MCF 10A (cell line): ENCODE results near the gene TUBA3E. TPM values are rescaled to one million over a fixed set of nuclear protein-coding genes. Genes with fewer than 3 reads are reported as not detected.
"Not testable (repeated sequence)": the region's sequence is repeated elsewhere in the genome, so short reads cannot be mapped to it uniquely, and the experiment has no call there.

ENCODE experiments used
- BruUV-seq: library from RNA; stranded (reverse); fragments of 400-500 nt; replicated peaks from 2 replicates; lab custom pipeline; 2021; lab: Mats Ljungman, UMichigan
- CTCF ChIA-PET: fragments of 300-600 bp; sonication (Branson Sonifier 250); formaldehyde crosslinking; extraction: SDS; loops from one replicate; lab custom pipeline; 2021; ENCODE audit warnings: antibody characterized with exemption, inconsistent platforms; lab: Yijun Ruan, JAX
- POLR2A ChIA-PET: fragments of 300-600, 350-650 bp; sonication (Branson Sonifier 250); formaldehyde crosslinking; extraction: SDS; loops from one replicate; lab custom pipeline; 2020; ENCODE audit warnings: antibody characterized with exemption, inconsistent platforms; lab: Yijun Ruan, JAX
- DNase-seq: peaks from one replicate; pipeline ENCODE4 v3.0.0-alpha.2; 2018; ENCODE audit not compliant: unreplicated experiment
- H3K27ac Mint-ChIP-seq: one replicate; pipeline ENCODE4 v1.8.0; 2022; ENCODE audit warnings: mild to moderate bottlenecking, low read depth, mixed read lengths; ENCODE audit not compliant: unreplicated experiment
- H3K27me3 Mint-ChIP-seq: one replicate; pipeline ENCODE4 v1.8.0; 2022; ENCODE audit warnings: mixed read lengths; ENCODE audit not compliant: insufficient read depth, unreplicated experiment
- H3K36me3 Mint-ChIP-seq: one replicate; pipeline ENCODE4 v1.8.0; 2022; ENCODE audit warnings: mild to moderate bottlenecking, moderate library complexity, mixed read lengths; ENCODE audit not compliant: insufficient read depth, unreplicated experiment
- H3K4me1 Mint-ChIP-seq: one replicate; pipeline ENCODE4 v1.8.0; 2022; ENCODE audit warnings: mixed read lengths; ENCODE audit not compliant: insufficient read depth, unreplicated experiment
- H3K4me3 Mint-ChIP-seq: one replicate; pipeline ENCODE4 v1.8.0; 2022; ENCODE audit warnings: mild to moderate bottlenecking, moderate library complexity, mixed read lengths; ENCODE audit not compliant: unreplicated experiment
- H3K9me3 Mint-ChIP-seq: one replicate; pipeline ENCODE4 v1.8.0; 2022; ENCODE audit warnings: mixed read lengths; ENCODE audit not compliant: unreplicated experiment
- intact Hi-C: fragments of 100-400 bp; cut with micrococcal nuclease; formaldehyde crosslinking; loops from 2 replicates; pipeline ENCODE4 v1.14.1; 2022
- total RNA-seq: library from RNA; stranded (reverse); gene quantifications from 2 replicates; pipeline ENCODE4 v1.2.3, GENCODE V29; 2022

Gene TUBA3E
- total RNA-seq, 1 experiment from 2014 or later = not detected

GRCh38 chr2:130228005-130228404 lies 29.8 kb upstream of the TUBA3E start:
- H3K4me3 Mint-ChIP-seq, BruUV-seq, H3K36me3 Mint-ChIP-seq, H3K9me3 Mint-ChIP-seq, intact Hi-C loops, POLR2A ChIA-PET, H3K4me1 Mint-ChIP-seq, DNase-seq, H3K27ac Mint-ChIP-seq: not testable (repeated sequence)
- CTCF ChIA-PET = interaction anchor here (0.7 kb wide), 1 partner anchor 305 kb away, joined by 4 read pairs; no protein-coding TSS in a partner anchor
- peaks cover 12% of the 10 kb centered on the region for H3K27me3 Mint-ChIP-seq

- intact Hi-C loops, H3K27ac Mint-ChIP-seq, POLR2A ChIA-PET, DNase-seq, BruUV-seq, H3K4me1 Mint-ChIP-seq, H3K36me3 Mint-ChIP-seq, CTCF ChIA-PET, H3K4me3 Mint-ChIP-seq, H3K9me3 Mint-ChIP-seq: not testable (repeated sequence)
- H3K27me3 Mint-ChIP-seq = peaks cover 17% of the 10 kb centered on the region
Measured at GRCh38 chr2:130222523-130222922, 24.3 kb upstream of the TUBA3E start.

GRCh38 chr2:130220505-130220904 lies 22.3 kb upstream of the TUBA3E start:
- intact Hi-C loops, CTCF ChIA-PET, H3K27ac Mint-ChIP-seq, H3K9me3 Mint-ChIP-seq, DNase-seq, H3K4me3 Mint-ChIP-seq, BruUV-seq, H3K4me1 Mint-ChIP-seq, POLR2A ChIA-PET, H3K36me3 Mint-ChIP-seq: not testable (repeated sequence)
- peaks cover 17% of the 10 kb centered on the region for H3K27me3 Mint-ChIP-seq

- BruUV-seq, POLR2A ChIA-PET, H3K9me3 Mint-ChIP-seq, H3K36me3 Mint-ChIP-seq, DNase-seq, intact Hi-C loops, CTCF ChIA-PET, H3K4me3 Mint-ChIP-seq, H3K4me1 Mint-ChIP-seq, H3K27ac Mint-ChIP-seq: not testable (repeated sequence)
- peaks cover 17% of the 10 kb centered on the region for H3K27me3 Mint-ChIP-seq
Measured at GRCh38 chr2:130219147-130219546, 20.9 kb upstream of the TUBA3E start.

GRCh38 chr2:130207051-130207450 lies 8.8 kb upstream of the TUBA3E start:
- CTCF ChIA-PET, H3K4me3 Mint-ChIP-seq, BruUV-seq, H3K9me3 Mint-ChIP-seq, H3K4me1 Mint-ChIP-seq, intact Hi-C loops, H3K36me3 Mint-ChIP-seq, H3K27me3 Mint-ChIP-seq, DNase-seq, H3K27ac Mint-ChIP-seq, POLR2A ChIA-PET: not testable (repeated sequence)

GRCh38 chr2:130203150-130203549 lies 4.9 kb upstream of the TUBA3E start:
- H3K4me3 Mint-ChIP-seq, POLR2A ChIA-PET, BruUV-seq: not testable (repeated sequence)

GRCh38 chr2:130202518-130202917 lies 4.3 kb upstream of the TUBA3E start:
- intact Hi-C loops, CTCF ChIA-PET, H3K27me3 Mint-ChIP-seq, BruUV-seq, H3K9me3 Mint-ChIP-seq, H3K36me3 Mint-ChIP-seq, POLR2A ChIA-PET, DNase-seq, H3K27ac Mint-ChIP-seq, H3K4me1 Mint-ChIP-seq, H3K4me3 Mint-ChIP-seq: not testable (repeated sequence)

More at GRCh38 chr2:130203150-130203549, 4.9 kb upstream of the TUBA3E start:
- H3K27me3 Mint-ChIP-seq, intact Hi-C loops, CTCF ChIA-PET, H3K4me1 Mint-ChIP-seq, H3K9me3 Mint-ChIP-seq, H3K27ac Mint-ChIP-seq, H3K36me3 Mint-ChIP-seq, DNase-seq: not testable (repeated sequence)

GRCh38 chr2:130196052-130196451 lies 2.2 kb downstream of the TUBA3E start:
- BruUV-seq, H3K4me3 Mint-ChIP-seq, H3K27me3 Mint-ChIP-seq, CTCF ChIA-PET, H3K36me3 Mint-ChIP-seq, DNase-seq, H3K27ac Mint-ChIP-seq, H3K4me1 Mint-ChIP-seq, H3K9me3 Mint-ChIP-seq, POLR2A ChIA-PET, intact Hi-C loops: not testable (repeated sequence)

GRCh38 chr2:130195089-130195635 lies 3.1 kb downstream of the TUBA3E start:
- H3K4me3 Mint-ChIP-seq, H3K27ac Mint-ChIP-seq, DNase-seq, CTCF ChIA-PET, intact Hi-C loops, H3K4me1 Mint-ChIP-seq, BruUV-seq, H3K9me3 Mint-ChIP-seq, POLR2A ChIA-PET, H3K27me3 Mint-ChIP-seq, H3K36me3 Mint-ChIP-seq: not testable (repeated sequence)
